GM23338 (cell line): Measurements from ENCODE around the gene GALNT9. TPM values are rescaled to one million over a fixed set of nuclear protein-coding genes. Genes with fewer than 3 reads are reported as not detected.

Experiments used
- ATAC-seq: fragments of 200-7000 bp; cut with Tn5 transposase; 3 replicates; pipeline ENCODE4 v1.9.1; 2020
- DNase-seq: peaks from one replicate; pipeline ENCODE4 v3.0.0-alpha.2; 2015; ENCODE audit warnings: low spot score
- H2AFZ ChIP-seq: fragments of 200-600 bp; sonication (generic); 2 replicates; pipeline ENCODE4 v1.8.0; 2016; ENCODE audit warnings: antibody characterized with exemption, mild to moderate bottlenecking, moderate library complexity
- H3F3A ChIP-seq: fragments of 200-600 bp; sonication (generic); replicated peaks from 2 replicates; pipeline ENCODE4 v1.8.0; 2017; ENCODE audit warnings: antibody characterized with exemption, mixed run types, low read depth
- H3K27ac ChIP-seq: fragments of 200-600 bp; sonication (generic); 2 replicates; pipeline ENCODE4 v1.6.1; 2016; ENCODE audit warnings: low read depth
- H3K27me3 ChIP-seq: fragments of 200-600 bp; sonication (generic); 2 replicates; pipeline ENCODE4 v1.8.0; 2016; ENCODE audit warnings: mild to moderate bottlenecking, mixed run types, moderate library complexity; ENCODE audit not compliant: insufficient read depth
- H3K36me3 ChIP-seq: fragments of 200-600 bp; sonication (generic); 2 replicates; pipeline ENCODE4 v1.8.0; 2016; ENCODE audit warnings: mild to moderate bottlenecking; ENCODE audit not compliant: insufficient read depth
- H3K4me1 ChIP-seq: fragments of 200-600 bp; sonication (generic); 2 replicates; pipeline ENCODE4 v1.8.0; 2016; ENCODE audit warnings: mild to moderate bottlenecking, moderate library complexity; ENCODE audit not compliant: insufficient read depth
- H3K4me2 ChIP-seq: fragments of 200-600 bp; sonication (generic); 2 replicates; pipeline ENCODE4 v1.7.1; 2017; ENCODE audit warnings: mixed run types
- H3K4me3 ChIP-seq: fragments of 200-600 bp; sonication (generic); 2 replicates; pipeline ENCODE4 v1.6.1; 2016; ENCODE audit warnings: mixed run types
- H3K79me2 ChIP-seq: fragments of 200-600 bp; sonication (generic); replicated peaks from 2 replicates; pipeline ENCODE4 v1.8.0; 2017; ENCODE audit warnings: mild to moderate bottlenecking; ENCODE audit not compliant: insufficient read depth
- H3K9me2 ChIP-seq: fragments of 200-600 bp; sonication (generic); 2 replicates; pipeline ENCODE4 v1.8.0; 2017; ENCODE audit not compliant: insufficient read depth
- H4K20me1 ChIP-seq: fragments of 200-600 bp; sonication (generic); replicated peaks from 2 replicates; pipeline ENCODE4 v1.8.0; 2017; ENCODE audit warnings: mild to moderate bottlenecking; ENCODE audit not compliant: insufficient read depth
- H3K27ac Mint-ChIP-seq: 2 replicates; pipeline ENCODE4 v1.8.0; 2020; ENCODE audit warnings: inconsistent platforms, mild to moderate bottlenecking, moderate library complexity, mixed read lengths
- H3K27me3 Mint-ChIP-seq: 3 replicates; pipeline ENCODE4 v1.8.0; 2022; ENCODE audit warnings: low read depth, mild to moderate bottlenecking, moderate library complexity, mixed read lengths, inconsistent platforms; ENCODE audit not compliant: insufficient read depth, poor library complexity
- H3K36me3 Mint-ChIP-seq: 3 replicates; pipeline ENCODE4 v1.8.0; 2021; ENCODE audit warnings: low read depth, mild to moderate bottlenecking, inconsistent platforms, moderate library complexity, mixed read lengths
- H3K4me1 Mint-ChIP-seq: 3 replicates; pipeline ENCODE4 v1.8.0; 2020; ENCODE audit warnings: mild to moderate bottlenecking, inconsistent platforms, mixed read lengths
- H3K4me3 Mint-ChIP-seq: 3 replicates; pipeline ENCODE4 v1.8.0; 2021; ENCODE audit warnings: moderate library complexity, mild to moderate bottlenecking, inconsistent platforms, mixed read lengths
- H3K9me3 Mint-ChIP-seq: 3 replicates; pipeline ENCODE4 v1.8.0; 2020; ENCODE audit warnings: moderate library complexity, mild to moderate bottlenecking, inconsistent platforms, mixed read lengths
- CREB1 ChIP-seq: fragments of 250-450 bp; sonication (Bioruptor Pico); IDR thresholded peaks from 2 replicates; pipeline ENCODE4 v1.5.0; 2020; ENCODE audit warnings: low read depth, mild to moderate bottlenecking, moderate library complexity
- CTCF ChIP-seq, 2 experiments: fragments of 200-600 bp in 1 of 2; sonication (generic) in 1 of 2; conservative IDR thresholded peaks; 2 replicates each; pipeline versions ENCODE4 v1.5.1 to v1.6.1; 2016 to 2017; ENCODE audit warnings: antibody characterized with exemption in 2 of 2, low read depth in 2 of 2, mild to moderate bottlenecking in 2 of 2, moderate library complexity in 1 of 2
- EZH2phosphoT487 ChIP-seq: fragments of 200-600 bp; sonication (generic); IDR thresholded peaks from one replicate; pipeline ENCODE4 v1.8.1; 2018; ENCODE audit warnings: antibody characterized with exemption; ENCODE audit not compliant: unreplicated experiment
- JUNB ChIP-seq: IDR thresholded peaks from one replicate; pipeline ENCODE4 v1.6.1; 2016; ENCODE audit warnings: antibody characterized with exemption; ENCODE audit not compliant: unreplicated experiment
- POLR2AphosphoS5 ChIP-seq: IDR thresholded peaks from 2 replicates; pipeline ENCODE4 v1.6.1; 2016; ENCODE audit warnings: antibody characterized with exemption, low read depth
- ZNF114 ChIP-seq: fragments of 250-450 bp; sonication (Bioruptor Pico); IDR thresholded peaks from 2 replicates; pipeline ENCODE4 v1.5.0; 2020; ENCODE audit warnings: mild to moderate bottlenecking, moderate library complexity
- ZNF331 ChIP-seq: fragments of 250-450 bp; sonication (Bioruptor Pico); IDR thresholded peaks from 2 replicates; pipeline ENCODE4 v1.5.0; 2020; ENCODE audit warnings: low read depth, mild to moderate bottlenecking, moderate library complexity
- polyA plus RNA-seq: library from polyadenylated mRNA; unstranded; fragments of >200 nt; fragmentation: Nextera tagmentation; extraction: Ambion mirVana; gene quantifications from 2 replicates; pipeline ENCODE4 v1.2.1, GENCODE V29; 2016
- total RNA-seq: library from RNA; depleted of rRNA; stranded (reverse); fragments of >200 nt; shearing (Covaris generic); gene quantifications from 2 replicates; pipeline ENCODE4 v1.2.3, GENCODE V29; 2014
- TF ChIP-seq, protein P1 (sequence below): IDR thresholded peaks from one replicate; pipeline ENCODE4 v1.6.1; 2018; ENCODE audit warnings: antibody characterized with exemption; ENCODE audit not compliant: unreplicated experiment

GALNT9 gene
- total and polyA plus RNA-seq, 2 experiments from 2014 or later, result 0.81 to 2.5 TPM

DNA sequence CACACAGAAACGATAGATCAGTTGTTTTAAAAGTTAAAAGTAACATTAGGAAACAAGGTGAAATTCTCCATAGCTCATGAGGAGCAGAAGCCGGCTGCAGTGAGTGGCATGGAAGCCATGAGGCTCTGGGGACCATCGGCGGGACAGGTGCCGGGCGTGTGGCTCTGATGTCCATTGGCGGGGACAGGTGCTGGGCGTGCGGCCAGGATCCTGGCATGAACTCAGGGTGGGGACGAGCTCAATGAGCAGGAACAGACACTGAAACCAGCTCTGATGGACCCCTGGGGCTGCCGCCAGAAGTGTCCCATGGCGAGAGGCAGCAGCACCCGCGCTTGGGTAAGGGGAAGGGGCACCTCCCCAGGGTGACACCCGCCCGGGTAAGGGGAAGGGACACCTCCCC, 110.1 kb downstream of the GALNT9 start (continued):
- TF ChIP-seq CREB1, result no peak
- TF ChIP-seq, protein P1, sequence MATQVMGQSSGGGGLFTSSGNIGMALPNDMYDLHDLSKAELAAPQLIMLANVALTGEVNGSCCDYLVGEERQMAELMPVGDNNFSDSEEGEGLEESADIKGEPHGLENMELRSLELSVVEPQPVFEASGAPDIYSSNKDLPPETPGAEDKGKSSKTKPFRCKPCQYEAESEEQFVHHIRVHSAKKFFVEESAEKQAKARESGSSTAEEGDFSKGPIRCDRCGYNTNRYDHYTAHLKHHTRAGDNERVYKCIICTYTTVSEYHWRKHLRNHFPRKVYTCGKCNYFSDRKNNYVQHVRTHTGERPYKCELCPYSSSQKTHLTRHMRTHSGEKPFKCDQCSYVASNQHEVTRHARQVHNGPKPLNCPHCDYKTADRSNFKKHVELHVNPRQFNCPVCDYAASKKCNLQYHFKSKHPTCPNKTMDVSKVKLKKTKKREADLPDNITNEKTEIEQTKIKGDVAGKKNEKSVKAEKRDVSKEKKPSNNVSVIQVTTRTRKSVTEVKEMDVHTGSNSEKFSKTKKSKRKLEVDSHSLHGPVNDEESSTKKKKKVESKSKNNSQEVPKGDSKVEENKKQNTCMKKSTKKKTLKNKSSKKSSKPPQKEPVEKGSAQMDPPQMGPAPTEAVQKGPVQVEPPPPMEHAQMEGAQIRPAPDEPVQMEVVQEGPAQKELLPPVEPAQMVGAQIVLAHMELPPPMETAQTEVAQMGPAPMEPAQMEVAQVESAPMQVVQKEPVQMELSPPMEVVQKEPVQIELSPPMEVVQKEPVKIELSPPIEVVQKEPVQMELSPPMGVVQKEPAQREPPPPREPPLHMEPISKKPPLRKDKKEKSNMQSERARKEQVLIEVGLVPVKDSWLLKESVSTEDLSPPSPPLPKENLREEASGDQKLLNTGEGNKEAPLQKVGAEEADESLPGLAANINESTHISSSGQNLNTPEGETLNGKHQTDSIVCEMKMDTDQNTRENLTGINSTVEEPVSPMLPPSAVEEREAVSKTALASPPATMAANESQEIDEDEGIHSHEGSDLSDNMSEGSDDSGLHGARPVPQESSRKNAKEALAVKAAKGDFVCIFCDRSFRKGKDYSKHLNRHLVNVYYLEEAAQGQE, result no peak
- no peak for TF ChIP-seq CTCF (conservative IDR thresholded peaks at IDR 0.05; ENCODE audit: low read depth in 2 of 2)
- no peak for TF ChIP-seq EZH2phosphoT487
- TF ChIP-seq ZNF114 (CRISPR knock-in tag), result no peak
- TF ChIP-seq JUNB, result no peak
- no peak for TF ChIP-seq ZNF331
- no peak for TF ChIP-seq POLR2AphosphoS5

GRCh38 chr12:132218915-132219314, 110.5 kb downstream of the GALNT9 start:
- Histone ChIP-seq H3F3A (0 out of 2 replicates have a peak, but pooled peaks cover 3% of the 10 kb centered on the region), H2AFZ (no peak overlapping the region), H3K4me1 (no peaks in the 10 kb centered on the region), H3K4me2 (no peak overlapping the region), H4K20me1 (no peaks in the 10 kb centered on the region), H3K79me2 (no peaks in the 10 kb centered on the region), H3K9me2 (no peaks in the 10 kb centered on the region), H3K27me3 (0 out of 2 replicates have a peak, but pooled peaks cover 3% of the 10 kb centered on the region), H3K4me3 (no peak overlapping the region), H3K36me3 (no peaks in the 10 kb centered on the region), H3K27ac (no peak overlapping the region)
- peak; percentile 48 to 69 for TF ChIP-seq CTCF (conservative IDR thresholded peaks at IDR 0.05; ENCODE audit: low read depth in 2 of 2)
- TF ChIP-seq POLR2AphosphoS5, result no peak
- Mint-ChIP-seq H3K36me3 (peaks cover 3% of the 10 kb centered on the region; the same call in 2 of the 3 replicates), H3K4me3 (no peak overlapping the region), H3K27ac (no peak overlapping the region), H3K27me3 (peaks cover 15% of the 10 kb centered on the region), H3K4me1 (no peaks in the 10 kb centered on the region), H3K9me3 (peaks cover 12% of the 10 kb centered on the region)
- peak; percentile 78 for ATAC-seq
- peak; percentile 71 for DNase-seq
